Measurements from ENCODE around the gene SLC25A13. TPM values are rescaled to one million over a fixed set of nuclear protein-coding genes. Genes with fewer than 3 reads are reported as not detected.
A peak's percentile ranks its signal among the peaks of the same experiment; 100 is the strongest.

SLC25A13 gene
- total RNA-seq, 1 donor = 19.2 TPM

- peaks cover 15% of the 10 kb centered on the region for H3K4me1 ChIP-seq (ENCODE audit: insufficient read depth, low read length)
- H3K9me3 ChIP-seq (ENCODE audit: low read depth, low read length) = no peaks in the 10 kb centered on the region
- H3K27me3 ChIP-seq (ENCODE audit: insufficient read depth, low read length) = no peaks in the 10 kb centered on the region
- no peaks in the 10 kb centered on the region for H3K36me3 ChIP-seq (ENCODE audit: insufficient read depth, low read length)
- H3K4me2 ChIP-seq (ENCODE audit: insufficient read depth, low read length) = peak overlapping the region; percentile 38
- no peaks in the 10 kb centered on the region for H3K79me2 ChIP-seq (ENCODE audit: insufficient read depth, low read length)
- H2AFZ ChIP-seq (ENCODE audit: low read length) = no peak overlapping the region
- H4K20me1 ChIP-seq (ENCODE audit: insufficient read depth, low read length) = no peaks in the 10 kb centered on the region
- no peak for DNase-seq (ENCODE audit: insufficient read length, low spot score, missing footprints)
- no peak overlapping the region for H3K4me3 ChIP-seq (ENCODE audit: insufficient read depth, low read length)
- no peak for TF ChIP-seq CTCF (IDR thresholded peaks at IDR 0.05; ENCODE audit: extremely low read depth, low read depth, low read length)
- H3K27ac ChIP-seq (ENCODE audit: low read depth, low read length) = no peak overlapping the region
Measured at GRCh38 chr7:96088579-96088978, 233.3 kb downstream of the SLC25A13 start.

GRCh38 chr7:96085953-96086352, 235.9 kb downstream of the SLC25A13 start:
- no peaks in the 10 kb centered on the region for H3K9me3 ChIP-seq (ENCODE audit: low read depth, low read length)
- H3K4me1 ChIP-seq (ENCODE audit: insufficient read depth, low read length) = peaks cover 11% of the 10 kb centered on the region
- H3K36me3 ChIP-seq (ENCODE audit: insufficient read depth, low read length) = no peaks in the 10 kb centered on the region
- no peak overlapping the region for H2AFZ ChIP-seq (ENCODE audit: low read length)
- H3K27me3 ChIP-seq (ENCODE audit: insufficient read depth, low read length) = no peaks in the 10 kb centered on the region
- no peak overlapping the region for H3K4me2 ChIP-seq (ENCODE audit: insufficient read depth, low read length)
- TF ChIP-seq CTCF (IDR thresholded peaks at IDR 0.05; ENCODE audit: extremely low read depth, low read depth, low read length) = no peak
- H3K79me2 ChIP-seq (ENCODE audit: insufficient read depth, low read length) = no peaks in the 10 kb centered on the region
- H3K27ac ChIP-seq (ENCODE audit: low read depth, low read length) = no peak overlapping the region
- no peak for DNase-seq (ENCODE audit: insufficient read length, low spot score, missing footprints)
- no peak overlapping the region for H3K4me3 ChIP-seq (ENCODE audit: insufficient read depth, low read length)
- H4K20me1 ChIP-seq (ENCODE audit: insufficient read depth, low read length) = no peaks in the 10 kb centered on the region

GRCh38 chr7:96084881-96085553, 236.9 kb downstream of the SLC25A13 start:
- H3K36me3 ChIP-seq (ENCODE audit: insufficient read depth, low read length) = no peaks in the 10 kb centered on the region
- no peak overlapping the region for H3K27ac ChIP-seq (ENCODE audit: low read depth, low read length)
- no peaks in the 10 kb centered on the region for H3K79me2 ChIP-seq (ENCODE audit: insufficient read depth, low read length)
- H2AFZ ChIP-seq (ENCODE audit: low read length) = no peak overlapping the region
- no peak for TF ChIP-seq CTCF (IDR thresholded peaks at IDR 0.05; ENCODE audit: extremely low read depth, low read depth, low read length)
- peaks cover 11% of the 10 kb centered on the region for H3K4me1 ChIP-seq (ENCODE audit: insufficient read depth, low read length)
- H3K9me3 ChIP-seq (ENCODE audit: low read depth, low read length) = no peaks in the 10 kb centered on the region
- DNase-seq (ENCODE audit: insufficient read length, low spot score, missing footprints) = no peak
- no peaks in the 10 kb centered on the region for H4K20me1 ChIP-seq (ENCODE audit: insufficient read depth, low read length)
- no peak overlapping the region for H3K4me2 ChIP-seq (ENCODE audit: insufficient read depth, low read length)
- H3K27me3 ChIP-seq (ENCODE audit: insufficient read depth, low read length) = no peaks in the 10 kb centered on the region
- H3K4me3 ChIP-seq (ENCODE audit: insufficient read depth, low read length) = no peak overlapping the region

GRCh38 chr7:96080027-96080426, 241.9 kb downstream of the SLC25A13 start:
- Histone ChIP-seq H3K4me2 (ENCODE audit: insufficient read depth, low read length) (no peak overlapping the region), H2AFZ (ENCODE audit: low read length) (no peak overlapping the region), H3K79me2 (ENCODE audit: insufficient read depth, low read length) (no peaks in the 10 kb centered on the region), H3K9me3 (ENCODE audit: low read depth, low read length) (no peaks in the 10 kb centered on the region), H3K4me3 (ENCODE audit: insufficient read depth, low read length) (no peak overlapping the region), H4K20me1 (ENCODE audit: insufficient read depth, low read length) (no peaks in the 10 kb centered on the region), H3K27me3 (ENCODE audit: insufficient read depth, low read length) (no peaks in the 10 kb centered on the region), H3K36me3 (ENCODE audit: insufficient read depth, low read length) (no peaks in the 10 kb centered on the region), H3K27ac (ENCODE audit: low read depth, low read length) (no peak overlapping the region), H3K4me1 (ENCODE audit: insufficient read depth, low read length) (peaks cover 11% of the 10 kb centered on the region)
- no peak for DNase-seq (ENCODE audit: insufficient read length, low spot score, missing footprints)
- no peak for TF ChIP-seq CTCF (IDR thresholded peaks at IDR 0.05; ENCODE audit: extremely low read depth, low read depth, low read length)

Measured in osteoblast (primary cell).